Astrocyte of the cerebellum (primary cell): ENCODE results near the gene L3MBTL4.

ENCODE experiments used
- DNase-seq: peaks from one replicate; pipeline ENCODE4 v3.0.0-alpha.2; 2011; ENCODE audit warnings: low read depth
- H3K4me3 ChIP-seq: 2 replicates; pipeline ENCODE4 v1.5.1; 2011; ENCODE audit warnings: mild to moderate bottlenecking, low read depth, low read length, moderate library complexity
- in situ Hi-C: cut with HindIII; loops from 2 replicates; pipeline ENCODE4 v1.10.0; 2017; ENCODE audit warnings: low sequenced_read_pairs
- TF ChIP-seq, protein P1 (sequence below): IDR thresholded peaks from 2 replicates; pipeline ENCODE4 v1.5.1; 2012; ENCODE audit warnings: low read length, low read depth, moderate library complexity, mild to moderate bottlenecking; ENCODE audit errors: missing control alignments

The L3MBTL4 gene

DNA sequence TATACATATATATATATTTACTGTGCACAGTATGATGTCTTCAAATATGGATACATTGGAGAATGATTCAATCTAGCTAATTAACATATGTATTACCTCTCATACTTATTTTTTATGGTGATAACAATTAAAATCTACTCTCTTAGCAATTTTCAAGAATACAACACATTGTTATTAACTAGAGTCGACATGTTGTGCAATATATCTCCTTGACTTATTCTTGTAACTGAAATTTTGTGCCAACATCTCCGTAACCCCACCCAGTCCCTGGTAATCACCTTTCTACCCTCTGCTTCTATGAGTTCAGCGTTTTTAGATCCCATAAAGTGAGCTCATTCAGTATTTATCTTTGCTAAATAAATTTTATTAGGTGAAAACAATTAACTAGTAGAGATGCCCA lies 303.0 kb downstream of the L3MBTL4 start:
- H3K4me3 ChIP-seq = no peak overlapping the region
- in situ Hi-C loops = no loop called here
- TF ChIP-seq, protein P1, sequence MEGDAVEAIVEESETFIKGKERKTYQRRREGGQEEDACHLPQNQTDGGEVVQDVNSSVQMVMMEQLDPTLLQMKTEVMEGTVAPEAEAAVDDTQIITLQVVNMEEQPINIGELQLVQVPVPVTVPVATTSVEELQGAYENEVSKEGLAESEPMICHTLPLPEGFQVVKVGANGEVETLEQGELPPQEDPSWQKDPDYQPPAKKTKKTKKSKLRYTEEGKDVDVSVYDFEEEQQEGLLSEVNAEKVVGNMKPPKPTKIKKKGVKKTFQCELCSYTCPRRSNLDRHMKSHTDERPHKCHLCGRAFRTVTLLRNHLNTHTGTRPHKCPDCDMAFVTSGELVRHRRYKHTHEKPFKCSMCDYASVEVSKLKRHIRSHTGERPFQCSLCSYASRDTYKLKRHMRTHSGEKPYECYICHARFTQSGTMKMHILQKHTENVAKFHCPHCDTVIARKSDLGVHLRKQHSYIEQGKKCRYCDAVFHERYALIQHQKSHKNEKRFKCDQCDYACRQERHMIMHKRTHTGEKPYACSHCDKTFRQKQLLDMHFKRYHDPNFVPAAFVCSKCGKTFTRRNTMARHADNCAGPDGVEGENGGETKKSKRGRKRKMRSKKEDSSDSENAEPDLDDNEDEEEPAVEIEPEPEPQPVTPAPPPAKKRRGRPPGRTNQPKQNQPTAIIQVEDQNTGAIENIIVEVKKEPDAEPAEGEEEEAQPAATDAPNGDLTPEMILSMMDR = no peak
- no peak for DNase-seq

DNA sequence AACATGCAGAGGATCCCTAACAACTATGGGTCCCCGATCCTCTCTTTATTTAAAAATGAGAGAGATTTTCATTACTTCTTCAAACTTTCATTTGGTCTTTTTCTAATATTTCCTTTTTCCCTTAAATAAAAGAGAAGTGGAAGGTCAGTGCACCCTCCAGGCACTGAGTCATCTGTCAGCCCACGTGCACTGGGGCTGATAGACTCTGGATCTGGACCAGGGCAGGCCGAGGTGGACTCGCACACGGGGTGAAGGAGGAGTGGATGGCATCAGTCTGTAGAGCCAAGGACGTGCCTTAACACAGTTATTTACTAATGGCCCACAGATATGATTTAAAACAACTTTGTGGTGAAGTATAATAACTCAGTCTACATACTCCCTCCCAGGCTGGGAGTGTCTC lies 305.0 kb downstream of the L3MBTL4 start:
- H3K4me3 ChIP-seq = no peak overlapping the region
- DNase-seq = no peak
- in situ Hi-C loops = no loop called here
- TF ChIP-seq, protein P1 = no peak

DNA sequence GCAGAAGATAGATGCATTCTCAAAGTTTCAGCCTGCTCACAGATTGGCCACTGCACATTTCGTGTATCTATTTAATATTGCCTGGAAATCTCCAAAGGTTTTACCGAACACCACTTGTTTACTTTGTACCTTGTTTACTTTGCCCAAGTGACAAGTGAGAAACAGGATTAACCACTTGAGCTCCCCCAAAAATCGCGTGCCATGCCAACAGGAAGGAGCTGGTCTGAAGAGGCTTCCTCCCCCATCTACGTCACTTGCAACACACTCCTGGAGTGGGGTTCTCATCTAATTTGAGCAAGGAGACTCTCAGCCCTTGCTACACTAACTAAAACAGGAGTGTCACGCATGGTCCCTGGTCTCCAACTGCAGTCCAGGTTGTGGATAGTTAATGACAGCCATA lies 306.9 kb downstream of the L3MBTL4 start:
- in situ Hi-C loops = no loop called here

DNA sequence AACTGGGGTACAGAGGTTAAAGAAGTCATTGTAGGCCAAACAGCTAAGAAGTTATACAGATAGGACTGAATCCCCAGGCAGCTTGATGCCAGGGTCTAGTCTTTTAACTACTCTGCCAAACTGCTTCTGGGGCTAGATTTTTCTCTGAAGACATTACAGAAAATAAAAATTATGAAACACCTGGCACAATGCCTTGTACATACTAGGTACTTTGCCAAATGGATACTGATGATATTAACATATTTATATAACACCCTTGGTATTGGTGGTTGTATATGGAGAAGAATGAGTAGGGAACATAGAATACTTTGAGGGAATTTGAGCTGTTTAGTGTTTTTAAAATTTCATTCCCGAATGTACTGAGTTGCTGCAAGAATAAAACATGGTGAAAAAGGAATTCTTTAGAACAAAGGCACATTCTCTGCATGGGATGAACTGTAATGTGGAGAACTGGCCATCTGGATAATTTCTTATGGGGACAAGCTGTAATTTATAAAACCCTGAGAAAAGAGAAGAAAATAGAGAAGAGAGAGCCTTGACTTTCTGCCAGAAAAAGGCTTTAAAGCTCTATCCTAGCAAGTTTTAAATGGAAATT lies 308.5 kb downstream of the L3MBTL4 start:
- H3K4me3 ChIP-seq = no peak overlapping the region
- in situ Hi-C loops = no loop called here
- DNase-seq = no peak
- TF ChIP-seq, protein P1 = no peak

More for the DNA sequence above, 306.9 kb downstream of the L3MBTL4 start:
- TF ChIP-seq, protein P1 = no peak
- no peak for DNase-seq
- no peak overlapping the region for H3K4me3 ChIP-seq

DNA sequence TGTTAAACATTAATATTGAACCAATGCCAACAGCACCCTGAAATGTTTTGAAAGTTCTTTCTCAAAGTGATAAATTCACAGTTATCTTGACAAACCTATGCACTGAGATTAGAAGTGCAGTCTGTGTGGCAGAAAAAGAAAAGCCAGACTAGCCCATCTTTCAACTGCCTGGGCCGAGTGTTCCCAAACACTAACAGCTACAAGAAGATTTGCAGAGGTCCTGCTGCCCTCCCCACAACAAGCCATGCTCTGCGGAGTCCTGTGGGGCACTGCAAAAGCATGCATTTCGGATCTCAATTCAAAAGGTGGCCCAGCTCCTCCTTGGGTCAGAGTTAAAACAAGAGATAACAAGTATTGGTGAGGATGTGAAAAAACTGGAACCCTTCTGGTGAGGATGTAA lies 311.0 kb downstream of the L3MBTL4 start:
- in situ Hi-C loops = no loop called here
- TF ChIP-seq, protein P1 = no peak
- no peak for DNase-seq
- H3K4me3 ChIP-seq = no peak overlapping the region

DNA sequence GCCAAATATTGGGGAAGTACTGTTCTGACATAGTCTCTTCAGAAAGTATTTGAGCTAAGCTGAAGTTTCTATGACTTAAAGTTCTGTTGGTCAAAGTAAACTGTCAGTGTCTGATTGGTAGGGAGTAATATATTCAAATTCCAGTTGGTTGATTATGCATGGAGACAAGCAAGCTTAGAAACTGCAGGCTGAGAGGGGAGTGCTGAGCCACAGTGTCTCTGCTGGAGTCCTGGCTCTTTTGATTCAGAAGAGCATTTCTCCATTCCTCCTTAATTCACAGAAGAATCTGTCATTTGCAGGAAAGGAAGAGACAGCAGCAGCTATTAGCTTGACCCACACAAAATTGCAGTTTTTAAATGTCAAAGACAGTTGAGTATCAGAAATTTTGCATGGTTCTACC lies 318.0 kb downstream of the L3MBTL4 start:
- in situ Hi-C loops = no loop called here
- TF ChIP-seq, protein P1 = no peak
- DNase-seq = no peak
- H3K4me3 ChIP-seq = no peak overlapping the region
